ENCODE results near the gene COBLL1. TPM values are rescaled to one million over a fixed set of nuclear protein-coding genes. Genes with fewer than 3 reads are reported as not detected.

Gene COBLL1
- 3.7 to 6.6 TPM (median 4.5 TPM) in 5 replicates for total RNA-seq (2022; extraction: Qiagen RNA extraction)

GRCh38 chr2:164841719-164842623, at the start of gene COBLL1:
Gene COBLL1 (minus strand): TSS chr2:164841823. CDS start chr2:164841196, 627 bp downstream.

Other genes with a start within 250 kb of the COBLL1 start
- gene GRB14, start 220.3 kb downstream of the COBLL1 start, total RNA-seq (2022; extraction: Qiagen RNA extraction): 4.9 to 6.4 TPM (median 5.2 TPM) in 5 replicates
- gene SLC38A11, start 113.7 kb upstream of the COBLL1 start, total RNA-seq (2022; extraction: Qiagen RNA extraction): 0.03 TPM in 1 of 5 replicates, not detected in the others